AG04449 (cell line): Measurements from ENCODE around the gene RCHY1.
"Not testable (repeated sequence)": the region's sequence is repeated elsewhere in the genome, so short reads cannot be mapped to it uniquely, and the experiment has no call there.

ENCODE experiments used
- CTCF ChIA-PET: fragments of 350-600 bp; formaldehyde crosslinking; extraction: SDS; loops from one replicate; lab custom pipeline; 2021; ENCODE audit warnings: antibody characterized with exemption; lab: Yijun Ruan, JAX
- POLR2A ChIA-PET: fragments of 400-600, 350-600 bp; formaldehyde crosslinking; extraction: SDS; loops from one replicate; lab custom pipeline; 2020; ENCODE audit warnings: antibody characterized with exemption, inconsistent platforms; lab: Yijun Ruan, JAX
- DNase-seq: peaks from one replicate; pipeline ENCODE4 v3.0.0-alpha.2; 2010; ENCODE audit warnings: low read depth, low spot score
- H3K4me3 ChIP-seq: 2 replicates; pipeline ENCODE4 v1.5.1; 2011; ENCODE audit warnings: low read depth, mild to moderate bottlenecking, control low read depth, low read length
- TF ChIP-seq, protein P1 (sequence below): IDR thresholded peaks from one replicate; pipeline ENCODE4 v1.5.1; 2011; ENCODE audit warnings: mild to moderate bottlenecking, moderate library complexity, low read length, control low read depth, inconsistent platforms; ENCODE audit not compliant: insufficient read depth; ENCODE audit errors: missing control alignments

The RCHY1 gene

DNA sequence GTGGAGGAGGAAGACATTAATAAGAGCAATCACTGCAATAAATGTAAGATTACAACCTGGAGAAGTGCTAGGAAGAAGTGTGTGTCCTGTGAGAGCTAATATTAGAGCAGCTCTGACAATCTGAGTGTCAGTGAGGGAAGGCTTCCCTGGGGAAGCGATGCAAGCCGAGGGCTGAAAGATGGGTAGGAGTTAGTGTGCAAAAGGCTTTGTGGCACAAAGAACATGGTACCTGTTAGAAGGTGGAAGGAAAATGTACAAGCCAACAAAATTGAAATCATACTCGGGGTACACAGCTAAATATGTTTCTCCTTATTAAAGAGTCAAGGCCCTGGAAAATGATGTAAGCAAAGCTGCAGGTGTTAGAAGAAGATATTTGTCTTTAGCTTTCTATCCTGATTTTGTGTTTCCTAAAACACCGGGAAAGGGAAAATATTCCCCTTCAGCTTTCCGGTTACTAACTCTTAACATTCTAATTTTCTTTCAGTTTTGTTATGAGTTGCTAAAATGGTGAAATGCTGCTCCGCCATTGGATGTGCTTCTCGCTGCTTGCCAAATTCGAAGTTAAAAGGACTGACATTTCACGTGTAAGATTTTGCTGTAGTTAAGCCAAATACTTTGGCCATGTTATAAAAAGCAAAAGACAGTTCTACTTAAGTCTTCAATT is 878 bp upstream of the RCHY1 start:
- TF ChIP-seq, protein P1, sequence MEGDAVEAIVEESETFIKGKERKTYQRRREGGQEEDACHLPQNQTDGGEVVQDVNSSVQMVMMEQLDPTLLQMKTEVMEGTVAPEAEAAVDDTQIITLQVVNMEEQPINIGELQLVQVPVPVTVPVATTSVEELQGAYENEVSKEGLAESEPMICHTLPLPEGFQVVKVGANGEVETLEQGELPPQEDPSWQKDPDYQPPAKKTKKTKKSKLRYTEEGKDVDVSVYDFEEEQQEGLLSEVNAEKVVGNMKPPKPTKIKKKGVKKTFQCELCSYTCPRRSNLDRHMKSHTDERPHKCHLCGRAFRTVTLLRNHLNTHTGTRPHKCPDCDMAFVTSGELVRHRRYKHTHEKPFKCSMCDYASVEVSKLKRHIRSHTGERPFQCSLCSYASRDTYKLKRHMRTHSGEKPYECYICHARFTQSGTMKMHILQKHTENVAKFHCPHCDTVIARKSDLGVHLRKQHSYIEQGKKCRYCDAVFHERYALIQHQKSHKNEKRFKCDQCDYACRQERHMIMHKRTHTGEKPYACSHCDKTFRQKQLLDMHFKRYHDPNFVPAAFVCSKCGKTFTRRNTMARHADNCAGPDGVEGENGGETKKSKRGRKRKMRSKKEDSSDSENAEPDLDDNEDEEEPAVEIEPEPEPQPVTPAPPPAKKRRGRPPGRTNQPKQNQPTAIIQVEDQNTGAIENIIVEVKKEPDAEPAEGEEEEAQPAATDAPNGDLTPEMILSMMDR: no peak
- ChIA-PET CTCF (interaction anchor here (1.0 to 1.2 kb wide), 3 partner anchors 10 to 27 kb away, joined by 3 to 4 read pairs (median 3); no protein-coding TSS in a partner anchor), POLR2A (interaction anchor here (0.6 to 1.4 kb wide), 4 partner anchors 28 to 673 kb away, joined by 4 to 7 read pairs (median 4); partner anchors contain the start of gene ODAPH)
- H3K4me3 ChIP-seq: peak overlapping the region; percentile 97
- no peak for DNase-seq

DNA sequence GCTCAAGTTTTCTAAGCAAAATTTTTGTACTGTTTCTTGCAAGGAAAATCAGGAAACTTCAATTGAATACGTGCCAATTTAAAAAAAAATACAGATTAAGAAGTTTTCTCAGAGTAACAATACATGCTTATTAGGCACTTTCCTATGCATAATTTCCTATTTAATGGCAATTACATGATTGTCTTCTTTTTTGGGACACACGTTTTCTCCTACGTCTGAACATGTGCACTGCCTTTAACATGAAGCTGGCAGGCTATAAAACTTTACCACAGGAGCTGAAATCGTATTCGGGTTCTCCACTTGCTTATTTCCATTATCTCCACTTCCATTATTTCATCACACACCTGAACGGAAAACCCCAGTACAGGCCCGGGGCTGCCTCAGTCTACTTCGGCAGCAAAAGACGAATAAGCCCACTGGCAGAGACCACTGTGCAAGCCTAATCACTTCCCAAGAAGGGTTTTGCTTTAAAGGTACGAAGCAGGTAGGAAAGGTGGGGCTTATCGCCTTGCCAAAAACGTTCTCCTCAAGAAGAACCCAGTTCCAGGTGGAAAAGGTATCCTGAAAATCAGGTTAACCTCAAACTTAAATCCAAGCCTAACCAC is 575 bp downstream of the RCHY1 start:
- CTCF ChIA-PET: interaction anchor here (1.0 to 1.5 kb wide), 3 partner anchors 63 to 383 kb away, joined by 3 read pairs; no protein-coding TSS in a partner anchor
- TF ChIP-seq, protein P1: no peak
- POLR2A ChIA-PET: interaction anchor here (1.0 to 1.4 kb wide), 3 partner anchors 29 to 211 kb away, joined by 3 to 7 read pairs (median 4); partner anchors contain the start of gene USO1
- no peak for DNase-seq
- peak overlapping the region; percentile 97 for H3K4me3 ChIP-seq

DNA sequence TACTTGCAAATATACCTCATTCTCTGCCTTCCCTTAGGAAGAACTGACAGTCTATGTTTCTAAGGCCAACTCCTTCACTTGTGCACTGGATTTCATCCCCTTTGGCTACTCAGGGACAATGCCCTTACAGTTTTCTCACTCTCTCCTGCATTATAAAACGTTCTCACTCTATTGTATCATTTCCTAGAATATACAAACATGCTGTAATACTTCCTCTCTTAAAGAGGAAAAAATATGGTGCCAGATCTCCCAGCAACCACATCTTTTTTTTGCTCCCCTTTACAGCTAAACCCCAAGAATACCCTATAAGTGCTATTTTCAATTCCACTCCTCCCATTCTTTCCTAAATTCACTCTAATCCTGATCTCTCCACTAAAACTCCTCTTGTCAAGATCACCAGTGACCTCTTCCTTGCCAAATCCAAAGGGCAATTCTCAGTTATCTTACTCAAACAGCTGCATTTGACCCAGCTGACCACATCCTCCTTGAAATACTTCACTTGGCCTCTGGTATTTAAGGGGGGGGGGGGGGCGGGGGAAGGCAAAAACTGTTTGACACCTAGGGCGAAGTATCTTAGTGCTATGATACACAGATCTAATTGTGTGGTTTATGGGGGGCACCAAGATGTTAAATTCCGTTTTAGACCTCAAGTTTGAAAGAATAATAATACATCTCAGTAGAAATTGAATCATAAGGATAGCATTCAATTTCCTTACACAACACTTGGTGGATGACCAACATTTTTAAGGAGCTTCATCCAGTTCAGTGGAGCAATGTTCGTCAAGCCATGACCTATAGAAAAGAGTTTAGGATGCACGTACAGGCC is 1.6 kb downstream of the RCHY1 start:
- H3K4me3 ChIP-seq: peak overlapping the region; percentile 97
- DNase-seq: no peak
- CTCF ChIA-PET: interaction anchor here (1.5 kb wide), 1 partner anchor 335 kb away, joined by 3 read pairs; no protein-coding TSS in a partner anchor
- TF ChIP-seq, protein P1: no peak
- POLR2A ChIA-PET: no interaction called here

DNA sequence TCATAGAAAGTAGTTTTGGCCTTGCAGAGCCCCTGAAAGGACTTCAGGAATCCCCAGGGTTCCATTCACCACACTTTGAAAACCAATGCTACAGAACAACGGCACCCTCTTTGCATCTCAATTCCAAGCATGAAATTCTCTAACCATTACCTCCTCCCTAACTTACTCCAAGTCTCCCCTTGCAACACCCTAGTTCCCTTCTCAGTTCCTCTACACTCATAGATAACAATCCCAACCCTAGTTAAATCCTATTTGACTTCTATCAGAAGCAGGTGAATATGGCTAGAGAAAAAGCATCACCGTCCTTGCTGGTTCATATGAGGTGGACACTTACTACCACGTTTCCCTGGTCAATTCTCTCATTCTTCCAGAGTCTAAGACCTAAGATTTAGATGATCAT is 2.4 kb downstream of the RCHY1 start:
- ChIA-PET POLR2A (no interaction called here), CTCF (interaction anchor here (1.5 kb wide), 1 partner anchor 336 kb away, joined by 3 read pairs; no protein-coding TSS in a partner anchor)
- no peak overlapping the region for H3K4me3 ChIP-seq
- TF ChIP-seq, protein P1: no peak
- no peak for DNase-seq

DNA sequence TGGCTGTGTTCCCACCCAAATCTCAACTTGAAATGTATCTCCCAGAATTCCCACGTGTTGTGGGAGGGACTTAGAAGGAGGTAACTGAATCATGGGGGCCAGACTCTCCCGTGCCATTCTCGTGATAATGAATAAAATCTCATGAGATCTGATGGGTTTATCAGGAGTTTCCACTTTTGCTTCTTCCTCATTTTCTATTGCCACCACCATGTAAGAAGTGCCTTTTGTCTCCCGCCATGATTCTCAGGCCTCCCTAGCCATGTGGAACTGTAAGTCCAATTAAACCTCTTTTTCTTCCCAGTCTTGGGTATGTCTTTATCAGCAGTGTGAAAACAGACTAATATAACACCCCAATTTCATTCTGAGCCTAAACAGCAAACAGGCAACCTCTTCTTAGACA is 4.6 kb downstream of the RCHY1 start:
- H3K4me3 ChIP-seq, DNase-seq, POLR2A ChIA-PET, CTCF ChIA-PET: not testable (repeated sequence)

DNA sequence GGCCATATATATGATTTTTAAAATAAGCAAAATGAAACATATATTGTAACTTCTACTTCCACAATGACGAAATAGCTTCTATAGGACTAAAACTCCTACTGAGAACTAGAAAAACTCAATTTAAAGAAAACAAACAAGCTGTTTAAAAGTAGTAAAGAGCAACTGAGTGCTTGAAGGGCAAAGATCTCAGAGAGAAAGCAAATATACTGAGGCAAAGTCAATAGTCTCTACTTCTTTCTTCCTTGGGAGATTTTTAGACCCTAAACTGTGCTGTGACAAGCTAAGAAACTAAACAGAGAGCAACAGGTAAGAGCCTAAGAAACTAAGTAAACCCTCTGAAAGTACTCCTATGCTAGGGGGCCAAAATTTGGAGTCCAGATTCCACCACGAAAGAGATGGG is 8.6 kb downstream of the RCHY1 start:
- DNase-seq: no peak
- POLR2A ChIA-PET: no interaction called here
- CTCF ChIA-PET: interaction anchor here (0.7 to 0.9 kb wide), 3 partner anchors 9 to 13 kb away, joined by 3 to 4 read pairs (median 3); partner anchors contain the start of genes RCHY1 and THAP6
- H3K4me3 ChIP-seq: no peak overlapping the region
- TF ChIP-seq, protein P1: no peak
